HepG2 (cell line): Measurements from ENCODE around the gene BCL6. TPM values are rescaled to one million over a fixed set of nuclear protein-coding genes. Genes with fewer than 3 reads are reported as not detected.

ENCODE experiments used
- BCL6 ChIP-seq: IDR thresholded peaks from 2 replicates; pipeline ENCODE4 v1.6.1; 2016; ENCODE audit warnings: missing genetic modification reagents, missing compliant biosample characterization
- CHCHD3 ChIP-seq: sonication (generic); formaldehyde crosslinking; IDR thresholded peaks from 2 replicates; pipeline ENCODE4 v1.8.0; 2022; ENCODE audit warnings: mild to moderate bottlenecking, missing genetic modification reagents, moderate library complexity
- ELF1 ChIP-seq: sonication (generic); formaldehyde crosslinking; IDR thresholded peaks from 2 replicates; pipeline ENCODE4 v1.4.0; 2020; ENCODE audit warnings: missing genetic modification reagents
- EP300 ChIP-seq, 3 experiments: sonication (generic) in 1 of 3; formaldehyde crosslinking in 1 of 3; IDR thresholded peaks; 2 replicates each; pipeline versions ENCODE4 v1.5.1 to v1.6.1; 2011 to 2020; ENCODE audit warnings: low read depth in 2 of 3, low read length in 2 of 3, borderline replicate concordance in 1 of 3, improper control_type of control experiment in 1 of 3, mild to moderate bottlenecking in 1 of 3, missing genetic modification reagents in 1 of 3, moderate library complexity in 1 of 3
- GABPB1 ChIP-seq: IDR thresholded peaks from 2 replicates; pipeline ENCODE4 v1.6.1; 2016; ENCODE audit warnings: mild to moderate bottlenecking, missing genetic modification reagents, moderate library complexity, missing compliant biosample characterization
- HOXA3 ChIP-seq: sonication (generic); formaldehyde crosslinking; IDR thresholded peaks from 2 replicates; pipeline ENCODE4 v1.5.0; 2020; ENCODE audit warnings: missing genetic modification reagents
- KMT2B ChIP-seq: IDR thresholded peaks from 2 replicates; pipeline ENCODE4 v1.6.1; 2016; ENCODE audit warnings: missing genetic modification reagents, missing compliant biosample characterization
- MLX ChIP-seq: IDR thresholded peaks from 2 replicates; pipeline ENCODE4 v1.6.1; 2016
- MYNN ChIP-seq: sonication (generic); formaldehyde crosslinking; IDR thresholded peaks from 2 replicates; pipeline ENCODE4 v1.4.0; 2020; ENCODE audit warnings: mild to moderate bottlenecking, low read depth, missing genetic modification reagents
- NFYB ChIP-seq: sonication (generic); formaldehyde crosslinking; IDR thresholded peaks from 2 replicates; pipeline ENCODE4 v1.4.0; 2020; ENCODE audit warnings: missing genetic modification reagents
- RBFOX2 ChIP-seq: fragments of 200-400 bp; formaldehyde crosslinking; IDR thresholded peaks from 2 replicates; pipeline ENCODE4 v1.6.1; 2017; ENCODE audit warnings: low read depth, mild to moderate bottlenecking, low read length
- SOX5 ChIP-seq: IDR thresholded peaks from 2 replicates; pipeline ENCODE4 v1.6.1; 2016; ENCODE audit warnings: borderline replicate concordance
- THAP9 ChIP-seq: sonication (generic); formaldehyde crosslinking; IDR thresholded peaks from 2 replicates; pipeline ENCODE4; 2020; ENCODE audit warnings: missing genetic modification reagents, mild to moderate bottlenecking, borderline replicate concordance
- USF2 ChIP-seq, 2 experiments: sonication (generic) in 1 of 2; formaldehyde crosslinking in 1 of 2; IDR thresholded peaks; 2 replicates each; pipeline versions ENCODE4 v1.5.1 to v1.6.1; 2011 to 2020; ENCODE audit warnings: borderline replicate concordance in 1 of 2, low read depth in 1 of 2, low read length in 1 of 2, mild to moderate bottlenecking in 1 of 2, missing genetic modification reagents in 1 of 2, moderate library complexity in 1 of 2
- ZGPAT ChIP-seq: IDR thresholded peaks from 2 replicates; pipeline ENCODE4 v1.6.1; 2016; ENCODE audit warnings: mild to moderate bottlenecking
- ZKSCAN8 ChIP-seq: IDR thresholded peaks from 2 replicates; pipeline ENCODE4 v1.6.1; 2016; ENCODE audit warnings: borderline replicate concordance, missing genetic modification reagents, missing compliant biosample characterization
- ZNF331 ChIP-seq: sonication (generic); formaldehyde crosslinking; IDR thresholded peaks from 2 replicates; pipeline ENCODE4 v1.4.0; 2020; ENCODE audit warnings: missing genetic modification reagents
- ZNF883 ChIP-seq: sonication (generic); formaldehyde crosslinking; IDR thresholded peaks from 2 replicates; pipeline ENCODE4 v1.5.1; 2020; ENCODE audit warnings: mild to moderate bottlenecking, missing genetic modification reagents; ENCODE audit errors: not compliant biosample characterization
- ZSCAN21 ChIP-seq: sonication (generic); formaldehyde crosslinking; IDR thresholded peaks from 2 replicates; pipeline ENCODE4 v1.8.0; 2022; ENCODE audit warnings: mild to moderate bottlenecking, missing genetic modification reagents, moderate library complexity, borderline replicate concordance
- polyA plus RNA-seq, 8 experiments: library from polyadenylated mRNA; depleted of rRNA in 3 of 8; stranded (reverse) in 7 of 8; unstranded in 1 of 8; fragments of >200 nt; fragmentation: Illumina TruSeq in 4 of 8; extraction: Trizol in 4 of 8; gene quantifications; 2 replicates each; pipeline versions ENCODE4 v1.2.1 to v1.2.3, GENCODE V29; 2011 to 2016; ENCODE audit warnings: low read depth in 4 of 8, missing spikeins in 1 of 8, mixed read lengths in 1 of 8; ENCODE audit not compliant: insufficient read depth in 1 of 8
- total RNA-seq, 5 experiments: library from RNA; depleted of rRNA; stranded (reverse); fragments of >200 nt; fragmentation: Illumina TruSeq; extraction: Trizol; gene quantifications; 2 replicates each; pipeline ENCODE4 v1.2.3, GENCODE V29; 2016; ENCODE audit warnings: low read depth in 1 of 5

BCL6 gene
- total and polyA plus RNA-seq, 2 of the 13 experiments (the other 11 are each of a cell fraction or from before 2014, with no cell fraction given): 21.2 to 53.7 TPM

DNA sequence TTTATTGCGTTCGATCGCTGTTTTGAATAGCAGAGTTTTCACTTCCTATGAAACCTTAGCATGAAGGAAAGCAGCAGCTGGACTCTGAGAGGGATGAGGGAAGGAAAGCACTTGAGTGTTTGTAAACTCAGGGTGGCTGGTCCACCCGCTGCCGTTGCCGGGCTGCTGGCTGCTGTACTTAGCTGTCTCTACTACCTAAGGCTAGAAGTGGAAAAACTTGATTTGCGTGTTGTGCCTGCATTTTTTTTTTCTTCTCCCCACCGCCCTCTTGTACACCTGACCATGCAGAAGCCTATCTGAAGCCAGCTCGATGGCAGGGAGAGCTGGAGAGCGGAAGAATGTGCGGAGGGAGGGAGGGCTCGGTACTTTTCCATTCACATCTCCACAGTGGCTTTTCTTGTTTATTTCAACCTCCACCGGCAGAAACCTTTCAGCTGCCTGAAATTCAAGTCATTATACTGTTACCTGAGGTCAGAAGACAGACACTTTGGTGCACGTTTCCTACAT is 4.8 kb upstream of the BCL6 start (continued):
- TF ChIP-seq CHCHD3 (CRISPR knock-in tag) (0 out of 2 replicates have a peak, but pooled peaks have one; percentile 3), BCL6 (CRISPR knock-in tag) (peak; percentile 55; the same call in 1 of the 2 replicates), USF2 (IDR thresholded peaks at IDR 0.05; ENCODE audit: low read depth, low read length) (peak; percentile 12; the same call in 1 of the 2 replicates), USF2 (CRISPR knock-in tag; IDR thresholded peaks at IDR 0.05; ENCODE audit: borderline replicate concordance) (peak; percentile 72; the same call in 1 of the 2 replicates), ZGPAT (CRISPR knock-in tag) (peak; percentile 42; the same call in 1 of the 2 replicates), ZNF331 (CRISPR knock-in tag) (peak; percentile 14; the same call in 1 of the 2 replicates), SOX5 (CRISPR knock-in tag) (peak; percentile 25; the same call in 1 of the 2 replicates), ZSCAN21 (CRISPR knock-in tag) (no peak), ZNF883 (CRISPR knock-in tag) (no peak), HOXA3 (CRISPR knock-in tag) (no peak; the same call in 1 of the 2 replicates), ZKSCAN8 (CRISPR knock-in tag) (no peak), THAP9 (CRISPR knock-in tag) (peak; percentile 26; the same call in 1 of the 2 replicates), ELF1 (CRISPR knock-in tag) (peak; percentile 57; the same call in 1 of the 2 replicates), GABPB1 (CRISPR knock-in tag) (peak; percentile 42), MYNN (no peak), NFYB (CRISPR knock-in tag) (peak; percentile 58), EP300 (IDR thresholded peaks at IDR 0.05; ENCODE audit: low read depth in 2 of 2, low read length in 2 of 2) (peak in 1 of 2 experiments; percentile 75; a peak in 2 of 4 replicates), EP300 (CRISPR knock-in tag; IDR thresholded peaks at IDR 0.05; ENCODE audit: borderline replicate concordance) (no peak), MLX (0 out of 2 replicates have a peak, but pooled peaks have one; percentile 39), RBFOX2 (peak; percentile 51; the same call in 1 of the 2 replicates), KMT2B (CRISPR knock-in tag) (no peak; the same call in 1 of the 2 replicates)
